ENCODE data around the gene STK32C.

STK32C gene

DNA sequence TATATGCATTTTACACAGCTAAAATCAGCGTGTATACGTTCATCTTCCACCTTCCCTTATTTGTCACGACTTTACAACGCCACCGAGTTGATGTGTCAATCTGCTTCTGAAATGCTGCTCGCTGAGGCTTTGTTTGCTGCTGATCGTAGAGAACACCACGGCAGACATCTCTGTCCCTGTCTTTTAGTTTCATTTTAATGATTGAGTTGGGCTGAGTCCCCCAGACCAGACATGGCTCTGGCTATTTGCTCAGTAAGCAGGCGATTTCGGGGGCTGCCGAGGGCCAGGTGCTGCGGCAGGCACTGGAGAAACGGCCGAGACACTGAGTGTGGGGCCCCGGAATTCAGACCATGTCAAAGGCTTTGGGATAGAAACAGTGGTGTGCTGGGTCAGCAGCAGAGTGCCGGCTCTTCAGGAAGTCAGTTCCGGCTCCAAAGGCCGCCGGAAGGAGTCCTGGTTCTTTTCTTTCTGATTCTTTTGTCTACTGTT, 29.2 kb upstream of the STK32C start:
- H3K4me3 ChIP-seq (ENCODE audit: low read length), result no peak overlapping the region
- no peak overlapping the region; the same call in 1 of the 2 replicates for H3K9ac ChIP-seq (ENCODE audit: low read depth, low read length)
- 0 out of 2 replicates have a peak overlapping the region, but pooled peaks have one; percentile 38 for H3K27ac ChIP-seq (ENCODE audit: low read depth, low read length)
- 83% methylated on average over 19 of the region's 19 CpGs for WGBS
- H3K4me1 ChIP-seq (ENCODE audit: insufficient read depth, low read length), result peaks cover 12% of the 10 kb centered on the region
- no peaks in the 10 kb centered on the region for H3K36me3 ChIP-seq (ENCODE audit: insufficient read depth, low read length)
- peaks cover 3% of the 10 kb centered on the region; the same call in 1 of the 2 replicates for H3K27me3 ChIP-seq (ENCODE audit: insufficient read depth, low read length)
- H3K9me3 ChIP-seq (ENCODE audit: insufficient read depth, low read depth, low read length), result no peaks in the 10 kb centered on the region

- 88% methylated on average over 11 of the region's 11 CpGs for WGBS
Measured at GRCh38 chr10:132336064-132336746, 28.5 kb upstream of the STK32C start.

DNA sequence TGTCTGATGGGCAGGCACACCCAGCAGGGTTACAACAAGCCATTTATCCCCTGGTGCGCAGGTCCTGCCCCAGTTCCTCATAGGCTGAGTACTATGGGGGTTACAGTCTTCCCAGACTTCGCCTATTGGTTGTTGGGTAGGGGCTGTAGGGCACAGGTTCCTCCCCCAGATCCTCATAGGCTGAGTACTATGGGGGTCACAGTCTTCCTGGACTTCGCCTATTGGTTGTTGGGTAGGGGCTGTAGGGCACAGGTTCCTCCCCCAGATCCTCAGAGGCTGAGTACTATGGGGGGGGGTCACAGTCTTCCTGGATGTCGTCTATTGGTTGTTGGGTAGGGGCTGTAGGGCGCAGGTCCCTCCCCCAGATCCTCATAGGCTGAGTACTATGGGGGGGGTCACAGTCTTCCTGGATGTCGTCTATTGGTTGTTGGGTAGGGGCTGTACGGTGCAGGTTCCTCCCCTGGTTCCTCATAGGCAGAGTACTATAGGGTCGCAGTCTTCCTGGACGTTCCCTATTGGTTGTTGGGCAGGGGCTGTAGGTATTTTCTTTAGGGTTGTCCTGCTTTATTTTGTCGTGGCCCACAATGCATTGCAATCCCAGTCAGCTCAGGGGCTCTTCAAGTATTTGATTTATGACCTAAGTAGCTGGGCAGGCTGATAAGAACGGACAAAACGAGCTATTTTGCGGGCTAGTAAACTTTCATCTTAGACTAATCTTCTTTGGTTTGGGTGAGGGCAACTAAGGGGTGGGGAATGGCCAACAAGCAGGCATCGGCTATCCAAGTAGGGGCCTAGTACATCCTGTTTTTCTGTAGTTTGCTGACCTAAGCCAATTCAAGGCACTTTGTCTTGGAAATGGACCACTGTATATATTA, 27.7 kb upstream of the STK32C start:
- Histone ChIP-seq H3K27ac (ENCODE audit: low read depth, low read length) (no peak overlapping the region), H3K9ac (ENCODE audit: low read depth, low read length) (no peak overlapping the region), H3K27me3 (ENCODE audit: insufficient read depth, low read length) (peaks cover 3% of the 10 kb centered on the region; the same call in 1 of the 2 replicates), H3K4me1 (ENCODE audit: insufficient read depth, low read length) (peaks cover 14% of the 10 kb centered on the region), H3K9me3 (ENCODE audit: insufficient read depth, low read depth, low read length) (no peaks in the 10 kb centered on the region), H3K36me3 (ENCODE audit: insufficient read depth, low read length) (no peaks in the 10 kb centered on the region), H3K4me3 (ENCODE audit: low read length) (no peak overlapping the region)
- WGBS, result 91% methylated on average over 14 of the region's 14 CpGs

More at GRCh38 chr10:132336064-132336746, 28.5 kb upstream of the STK32C start:
- H3K27me3 ChIP-seq (ENCODE audit: insufficient read depth, low read length), result peaks cover 3% of the 10 kb centered on the region; the same call in 1 of the 2 replicates
- H3K9me3 ChIP-seq (ENCODE audit: insufficient read depth, low read depth, low read length), result no peaks in the 10 kb centered on the region
- no peak overlapping the region for H3K9ac ChIP-seq (ENCODE audit: low read depth, low read length)
- H3K4me3 ChIP-seq (ENCODE audit: low read length), result no peak overlapping the region
- H3K4me1 ChIP-seq (ENCODE audit: insufficient read depth, low read length), result peaks cover 12% of the 10 kb centered on the region
- H3K36me3 ChIP-seq (ENCODE audit: insufficient read depth, low read length), result no peaks in the 10 kb centered on the region
- H3K27ac ChIP-seq (ENCODE audit: low read depth, low read length), result no peak overlapping the region

GRCh38 chr10:132334631-132335188, 27.0 kb upstream of the STK32C start:
- H3K36me3 ChIP-seq (ENCODE audit: insufficient read depth, low read length), result no peaks in the 10 kb centered on the region
- H3K9me3 ChIP-seq (ENCODE audit: insufficient read depth, low read depth, low read length), result no peaks in the 10 kb centered on the region
- no peak overlapping the region for H3K4me3 ChIP-seq (ENCODE audit: low read length)
- no peak overlapping the region for H3K27ac ChIP-seq (ENCODE audit: low read depth, low read length)
- peaks cover 3% of the 10 kb centered on the region; the same call in 1 of the 2 replicates for H3K27me3 ChIP-seq (ENCODE audit: insufficient read depth, low read length)
- WGBS, result 92% methylated on average over 3 of the region's 4 CpGs
- H3K9ac ChIP-seq (ENCODE audit: low read depth, low read length), result no peak overlapping the region
- H3K4me1 ChIP-seq (ENCODE audit: insufficient read depth, low read length), result peaks cover 21% of the 10 kb centered on the region

GRCh38 chr10:132333386-132333785, 25.6 kb upstream of the STK32C start:
- H3K4me3 ChIP-seq (ENCODE audit: low read length), result no peak overlapping the region
- peaks cover 3% of the 10 kb centered on the region; the same call in 1 of the 2 replicates for H3K27me3 ChIP-seq (ENCODE audit: insufficient read depth, low read length)
- H3K4me1 ChIP-seq (ENCODE audit: insufficient read depth, low read length), result peaks cover 25% of the 10 kb centered on the region
- H3K36me3 ChIP-seq (ENCODE audit: insufficient read depth, low read length), result no peaks in the 10 kb centered on the region
- H3K27ac ChIP-seq (ENCODE audit: low read depth, low read length), result no peak overlapping the region
- 90% methylated on average over 7 of the region's 7 CpGs for WGBS
- H3K9me3 ChIP-seq (ENCODE audit: insufficient read depth, low read depth, low read length), result no peaks in the 10 kb centered on the region
- no peak overlapping the region for H3K9ac ChIP-seq (ENCODE audit: low read depth, low read length)

GRCh38 chr10:132332433-132332754, 24.6 kb upstream of the STK32C start:
- peaks cover 22% of the 10 kb centered on the region for H3K4me1 ChIP-seq (ENCODE audit: insufficient read depth, low read length)
- no peaks in the 10 kb centered on the region for H3K36me3 ChIP-seq (ENCODE audit: insufficient read depth, low read length)
- peak overlapping the region; percentile 64 for H3K9ac ChIP-seq (ENCODE audit: low read depth, low read length)
- peaks cover 3% of the 10 kb centered on the region; the same call in 1 of the 2 replicates for H3K27me3 ChIP-seq (ENCODE audit: insufficient read depth, low read length)
- WGBS, result 35% methylated on average over 16 of the region's 16 CpGs
- H3K27ac ChIP-seq (ENCODE audit: low read depth, low read length), result peak overlapping the region; percentile 76; the same call in 1 of the 2 replicates
- H3K4me3 ChIP-seq (ENCODE audit: low read length), result peak overlapping the region; percentile 64
- H3K9me3 ChIP-seq (ENCODE audit: insufficient read depth, low read depth, low read length), result no peaks in the 10 kb centered on the region

DNA sequence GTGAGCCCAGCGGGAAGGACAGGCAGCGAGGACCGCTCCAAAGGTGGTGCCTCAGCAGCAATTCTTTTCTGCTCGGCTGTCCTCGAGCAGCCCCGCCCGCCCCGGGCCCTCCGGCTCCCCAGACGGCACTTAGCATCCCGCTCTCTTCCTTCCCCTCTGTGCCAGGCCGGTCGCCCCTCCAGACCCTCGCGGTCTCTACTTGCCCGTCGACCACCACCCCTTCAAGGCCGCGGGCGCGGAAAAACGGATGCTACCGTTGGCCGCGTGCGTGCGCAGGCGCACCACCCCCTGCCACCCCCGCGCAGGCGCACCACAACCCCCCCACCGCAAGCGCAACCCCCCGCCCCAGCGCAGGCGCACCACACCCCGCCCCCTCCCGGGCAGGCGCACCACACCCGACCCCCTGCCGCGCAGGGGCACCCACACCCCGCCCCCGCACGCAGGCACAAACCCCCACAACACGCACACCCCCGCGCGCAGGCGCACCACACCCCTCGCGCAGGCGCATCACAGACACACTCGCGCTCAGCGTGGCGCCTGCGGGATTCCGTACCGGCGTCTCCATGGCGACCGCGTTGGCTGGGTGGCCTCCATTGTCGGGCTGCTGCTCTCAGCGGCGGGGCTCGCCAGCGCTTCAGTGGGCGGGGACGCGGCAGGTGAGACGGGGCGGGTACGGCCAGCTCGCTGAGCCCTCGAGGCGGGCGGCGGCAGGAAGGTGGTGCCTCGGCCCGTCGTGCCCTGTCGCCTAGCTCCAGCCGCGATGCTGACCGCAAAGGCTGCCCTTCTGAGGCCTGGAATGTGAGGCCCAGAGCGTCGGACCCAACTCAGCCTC, 24.1 kb upstream of the STK32C start, which contains the start of gene LRRC27:
Gene LRRC27 (plus strand): TSS at position 593 of the 832 bp plus-strand sequence. CDS start 1,332 bp downstream, outside the sequence.
- WGBS, result under 1% methylated on average over 67 of the region's 89 CpGs
- Histone ChIP-seq H3K9me3 (ENCODE audit: insufficient read depth, low read depth, low read length) (no peaks in the 10 kb centered on the region), H3K36me3 (ENCODE audit: insufficient read depth, low read length) (peaks cover 4% of the 10 kb centered on the region; the same call in 1 of the 2 replicates), H3K27ac (ENCODE audit: low read depth, low read length) (peak within 1 kb of the TSS; percentile 76), H3K9ac (ENCODE audit: low read depth, low read length) (peak within 1 kb of the TSS; percentile 85), H3K27me3 (ENCODE audit: insufficient read depth, low read length) (peaks cover 3% of the 10 kb centered on the region; the same call in 1 of the 2 replicates), H3K4me1 (ENCODE audit: insufficient read depth, low read length) (peaks cover 19% of the 10 kb centered on the region), H3K4me3 (ENCODE audit: low read length) (peak within 1 kb of the TSS; percentile 99)

GRCh38 chr10:132330486-132330833, 22.7 kb upstream of the STK32C start:
- H3K27ac ChIP-seq (ENCODE audit: low read depth, low read length), result no peak overlapping the region
- H3K4me1 ChIP-seq (ENCODE audit: insufficient read depth, low read length), result peaks cover 19% of the 10 kb centered on the region
- peak overlapping the region; percentile 99 for H3K4me3 ChIP-seq (ENCODE audit: low read length)
- no peak overlapping the region for H3K9ac ChIP-seq (ENCODE audit: low read depth, low read length)
- peaks cover 3% of the 10 kb centered on the region; the same call in 1 of the 2 replicates for H3K27me3 ChIP-seq (ENCODE audit: insufficient read depth, low read length)
- no peaks in the 10 kb centered on the region for H3K9me3 ChIP-seq (ENCODE audit: insufficient read depth, low read depth, low read length)
- WGBS, result 83% methylated on average over 7 of the region's 8 CpGs
- peaks cover 11% of the 10 kb centered on the region for H3K36me3 ChIP-seq (ENCODE audit: insufficient read depth, low read length)

DNA sequence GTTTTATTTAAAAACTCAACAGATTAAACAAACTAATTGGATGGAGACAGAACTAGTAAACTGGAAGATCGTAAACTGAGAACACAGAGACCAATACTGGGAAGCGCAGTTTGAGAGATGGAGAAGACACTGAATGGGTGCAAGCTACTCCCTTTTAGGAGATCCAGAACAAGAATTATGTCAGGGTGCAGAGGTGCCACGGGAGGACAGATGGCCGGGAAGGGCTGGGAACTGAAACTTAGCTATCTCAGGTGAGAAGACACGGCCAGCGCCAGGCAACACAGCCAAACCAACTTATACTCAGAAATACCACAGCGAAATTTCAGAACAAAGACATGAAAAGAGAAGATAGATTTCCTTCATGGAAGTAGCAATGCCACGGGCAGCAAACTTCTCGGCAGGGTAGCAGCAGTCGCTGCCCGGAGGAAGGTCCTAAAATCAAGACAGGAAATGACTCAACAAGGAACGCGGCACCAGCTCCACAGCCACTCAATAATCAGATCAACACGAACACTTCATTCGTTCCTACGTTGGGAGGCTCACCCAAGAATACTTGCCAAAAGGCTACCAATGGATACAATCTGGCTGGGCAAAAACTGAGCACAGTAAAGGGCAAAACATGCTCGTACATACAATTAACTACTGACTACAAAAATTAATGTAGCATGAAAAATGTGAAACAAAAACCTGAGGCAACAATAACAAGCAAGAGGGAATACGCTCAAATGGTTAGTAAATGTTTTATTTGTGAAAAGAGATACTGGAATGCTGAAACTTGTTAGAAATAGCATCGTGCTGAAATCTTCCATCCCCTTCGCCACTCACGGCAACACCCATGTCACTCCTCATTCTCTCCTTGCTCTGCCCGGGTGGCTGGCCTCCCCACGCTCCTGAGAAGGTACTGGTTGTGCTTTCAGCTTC, 22.1 kb upstream of the STK32C start:
- peaks cover 11% of the 10 kb centered on the region for H3K36me3 ChIP-seq (ENCODE audit: insufficient read depth, low read length)
- no peaks in the 10 kb centered on the region for H3K9me3 ChIP-seq (ENCODE audit: insufficient read depth, low read depth, low read length)
- 45% methylated on average over 20 of the region's 23 CpGs for WGBS
- H3K4me3 ChIP-seq (ENCODE audit: low read length), result peak overlapping the region; percentile 99
- peaks cover 19% of the 10 kb centered on the region for H3K4me1 ChIP-seq (ENCODE audit: insufficient read depth, low read length)
- H3K9ac ChIP-seq (ENCODE audit: low read depth, low read length), result peak overlapping the region; percentile 14; the same call in 1 of the 2 replicates
- H3K27ac ChIP-seq (ENCODE audit: low read depth, low read length), result no peak overlapping the region
- peaks cover 3% of the 10 kb centered on the region; the same call in 1 of the 2 replicates for H3K27me3 ChIP-seq (ENCODE audit: insufficient read depth, low read length)
